Neural crest cell (in vitro differentiated cells): ENCODE results near the gene THTPA. TPM values are rescaled to one million over a fixed set of nuclear protein-coding genes. Genes with fewer than 3 reads are reported as not detected.
"Not testable (repeated sequence)": the region's sequence is repeated elsewhere in the genome, so short reads cannot be mapped to it uniquely, and the experiment has no call there.

Experiments
- DNase-seq: peaks from one replicate; pipeline ENCODE4 v3.0.0; 2021; ENCODE audit warnings: low read depth, mixed read lengths, low spot score
- H3K27ac Mint-ChIP-seq: one replicate; pipeline ENCODE4 v1.8.0; 2021; ENCODE audit warnings: mild to moderate bottlenecking, mixed read lengths; ENCODE audit not compliant: unreplicated experiment
- H3K27me3 Mint-ChIP-seq: 2 replicates; pipeline ENCODE4 v1.8.0; 2021; ENCODE audit warnings: low read depth, mild to moderate bottlenecking, mixed read lengths
- H3K36me3 Mint-ChIP-seq: 2 replicates; pipeline ENCODE4 v1.8.0; 2021; ENCODE audit warnings: low read depth, mild to moderate bottlenecking, mixed read lengths
- H3K4me1 Mint-ChIP-seq: 2 replicates; pipeline ENCODE4 v1.8.0; 2021; ENCODE audit warnings: mixed read lengths
- H3K4me3 Mint-ChIP-seq: one replicate; pipeline ENCODE4 v1.8.0; 2021; ENCODE audit warnings: mild to moderate bottlenecking, mixed read lengths
- H3K9me3 Mint-ChIP-seq: 2 replicates; pipeline ENCODE4 v1.8.0; 2021; ENCODE audit warnings: mixed read lengths
- CTCF ChIP-seq: fragments of 200-600 bp; sonication (generic); conservative IDR thresholded peaks from 2 replicates; pipeline ENCODE4 v1.5.0; 2021; ENCODE audit warnings: antibody characterized with exemption, mild to moderate bottlenecking
- total RNA-seq: library from RNA; stranded (reverse); gene quantifications from 2 replicates; pipeline ENCODE4 v1.2.1, GENCODE V29; 2021

THTPA gene
- total RNA-seq, 1 donor from 2014 or later, result 19.4 TPM

- no peaks in the 10 kb centered on the region for H3K27me3 Mint-ChIP-seq
- no peaks in the 10 kb centered on the region for H3K36me3 Mint-ChIP-seq
- no peak for DNase-seq
- peaks cover 25% of the 10 kb centered on the region for H3K4me1 Mint-ChIP-seq
- H3K9me3 Mint-ChIP-seq, result no peaks in the 10 kb centered on the region
- H3K4me3 Mint-ChIP-seq, result no peak overlapping the region
- TF ChIP-seq CTCF, result no peak
- H3K27ac Mint-ChIP-seq, result no peak overlapping the region
Measured at GRCh38 chr14:23536494-23536893, 19.6 kb upstream of the THTPA start.

- not testable (repeated sequence) for H3K27ac Mint-ChIP-seq, H3K4me3 Mint-ChIP-seq, H3K9me3 Mint-ChIP-seq, DNase-seq, H3K27me3 Mint-ChIP-seq, H3K36me3 Mint-ChIP-seq
- peaks cover 25% of the 10 kb centered on the region for H3K4me1 Mint-ChIP-seq
Measured at GRCh38 chr14:23536906-23537305, 19.2 kb upstream of the THTPA start.

GRCh38 chr14:23537351-23538049 is 18.6 kb upstream of the THTPA start:
- Mint-ChIP-seq H3K27ac (no peak overlapping the region), H3K9me3 (no peaks in the 10 kb centered on the region), H3K36me3 (no peaks in the 10 kb centered on the region), H3K27me3 (no peaks in the 10 kb centered on the region), H3K4me3 (no peak overlapping the region), H3K4me1 (peaks cover 25% of the 10 kb centered on the region)
- TF ChIP-seq CTCF, result no peak
- DNase-seq, result no peak

- H3K36me3 Mint-ChIP-seq, result no peaks in the 10 kb centered on the region
- H3K27me3 Mint-ChIP-seq, result no peaks in the 10 kb centered on the region
- no peak overlapping the region for H3K27ac Mint-ChIP-seq
- H3K4me3 Mint-ChIP-seq, result no peak overlapping the region
- no peak for TF ChIP-seq CTCF
- no peak for DNase-seq
- no peaks in the 10 kb centered on the region for H3K9me3 Mint-ChIP-seq
- H3K4me1 Mint-ChIP-seq, result peaks cover 25% of the 10 kb centered on the region
Measured at GRCh38 chr14:23538050-23538718, 17.9 kb upstream of the THTPA start.

- Mint-ChIP-seq H3K4me3 (no peak overlapping the region), H3K36me3 (no peaks in the 10 kb centered on the region), H3K27me3 (no peaks in the 10 kb centered on the region), H3K4me1 (peaks cover 25% of the 10 kb centered on the region), H3K27ac (no peak overlapping the region), H3K9me3 (no peaks in the 10 kb centered on the region)
- DNase-seq, result no peak
- TF ChIP-seq CTCF, result no peak
Measured at GRCh38 chr14:23538785-23539184, 17.3 kb upstream of the THTPA start.
